ENCODE results near the gene FH.
A peak's percentile ranks its signal among the peaks of the same experiment; 100 is the strongest.

Gene FH

DNA sequence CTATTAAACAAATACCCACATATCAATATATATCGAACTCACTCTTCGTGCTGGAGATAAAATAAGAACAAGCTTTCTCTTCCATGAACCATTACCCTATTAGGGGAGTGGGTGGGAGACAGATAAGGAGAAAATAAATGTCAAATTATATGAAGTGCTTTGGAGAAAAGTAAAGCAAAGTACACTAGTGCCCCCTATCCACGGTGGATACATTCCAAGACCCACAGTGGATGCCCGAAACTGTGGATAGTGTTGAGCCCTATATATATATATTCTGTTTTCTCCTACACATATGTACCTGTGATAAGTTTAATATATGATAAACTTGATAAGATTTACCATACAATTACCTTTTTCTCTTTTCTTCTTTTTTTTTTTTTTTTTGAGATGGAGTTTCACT, 54.6 kb downstream of the FH start:
- no peaks in the 10 kb centered on the region for H3K36me3 ChIP-seq
- H3K9me3 ChIP-seq (ENCODE audit: severe bottlenecking): peaks cover 8% of the 10 kb centered on the region
- H3K27me3 ChIP-seq (ENCODE audit: insufficient read depth, low read depth, severe bottlenecking): no peaks in the 10 kb centered on the region
- no peak overlapping the region for H3K4me3 ChIP-seq (ENCODE audit: low read depth, low read length)
- DNase-seq: no peak
- H3K27ac ChIP-seq: no peak overlapping the region
- peak; percentile 37; the same call in 1 of the 2 replicates for TF ChIP-seq CTCF (IDR thresholded peaks at IDR 0.05; ENCODE audit: low read depth, low read length)

GRCh38 chr1:241462391-241462790, 57.2 kb downstream of the FH start:
- no peak for DNase-seq
- H3K27ac ChIP-seq: no peak overlapping the region
- peaks cover 8% of the 10 kb centered on the region for H3K9me3 ChIP-seq (ENCODE audit: severe bottlenecking)
- no peaks in the 10 kb centered on the region for H3K27me3 ChIP-seq (ENCODE audit: insufficient read depth, low read depth, severe bottlenecking)
- H3K36me3 ChIP-seq: no peaks in the 10 kb centered on the region
- no peak overlapping the region for H3K4me3 ChIP-seq (ENCODE audit: low read depth, low read length)
- TF ChIP-seq CTCF (IDR thresholded peaks at IDR 0.05; ENCODE audit: low read depth, low read length): no peak

GRCh38 chr1:241460098-241460873, 59.3 kb downstream of the FH start:
- Histone ChIP-seq H3K4me3 (ENCODE audit: low read depth, low read length) (no peak overlapping the region), H3K36me3 (no peaks in the 10 kb centered on the region), H3K27me3 (ENCODE audit: insufficient read depth, low read depth, severe bottlenecking) (no peaks in the 10 kb centered on the region), H3K27ac (no peak overlapping the region), H3K9me3 (ENCODE audit: severe bottlenecking) (peaks cover 8% of the 10 kb centered on the region)
- no peak for DNase-seq
- TF ChIP-seq CTCF (IDR thresholded peaks at IDR 0.05; ENCODE audit: low read depth, low read length): no peak

DNA sequence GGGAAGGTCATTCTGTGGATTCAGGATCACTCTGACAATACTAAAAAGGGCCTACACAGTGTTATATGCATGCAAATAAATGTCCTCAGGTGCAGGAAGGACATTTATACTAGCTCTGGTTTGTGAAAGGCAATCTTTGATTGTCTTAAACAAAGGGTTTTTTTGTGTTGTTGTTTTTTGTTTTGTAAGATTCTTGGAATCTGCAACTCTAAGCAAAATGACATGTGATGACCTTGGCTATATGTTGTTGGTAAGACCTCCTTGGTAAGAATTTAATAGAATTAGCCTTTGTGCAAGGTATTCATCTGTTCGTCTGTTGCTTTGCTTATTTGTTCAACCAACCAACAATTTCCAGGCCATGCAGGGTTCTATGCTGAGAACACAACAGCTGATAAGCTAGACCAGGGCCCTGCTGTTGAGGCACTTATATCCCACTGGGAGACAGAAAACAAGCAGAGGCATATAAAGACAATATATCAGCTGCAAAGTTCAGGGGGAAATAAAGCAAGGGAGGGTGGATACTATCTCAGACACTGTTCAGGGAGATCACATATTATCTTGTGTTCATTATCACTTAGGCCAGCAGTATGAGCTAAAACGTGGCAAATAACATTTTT, 60.3 kb downstream of the FH start:
- no peak for DNase-seq
- Histone ChIP-seq H3K9me3 (ENCODE audit: severe bottlenecking) (peaks cover 8% of the 10 kb centered on the region), H3K36me3 (no peaks in the 10 kb centered on the region), H3K27me3 (ENCODE audit: insufficient read depth, low read depth, severe bottlenecking) (no peaks in the 10 kb centered on the region), H3K4me3 (ENCODE audit: low read depth, low read length) (no peak overlapping the region), H3K27ac (no peak overlapping the region)
- TF ChIP-seq CTCF (IDR thresholded peaks at IDR 0.05; ENCODE audit: low read depth, low read length): no peak

DNA sequence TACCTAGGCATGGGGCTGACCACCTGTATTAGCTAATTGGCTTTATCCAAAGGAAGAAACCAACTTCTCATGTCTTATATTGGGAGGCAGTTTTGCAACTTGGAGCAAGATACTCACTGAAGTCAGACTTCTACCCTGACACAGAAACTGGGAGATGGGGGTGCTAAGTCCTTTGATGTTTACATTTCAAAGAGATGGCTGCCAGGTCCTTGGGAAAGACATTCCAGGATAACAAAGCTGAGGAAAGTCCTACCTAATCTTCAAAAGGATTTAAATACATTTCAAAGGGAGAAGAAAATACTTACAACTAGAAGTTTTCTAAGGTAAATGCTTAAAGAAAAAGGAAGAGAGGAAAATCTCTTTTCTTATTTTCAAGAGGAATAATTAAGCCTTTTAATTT, 62.1 kb downstream of the FH start:
- TF ChIP-seq CTCF (IDR thresholded peaks at IDR 0.05; ENCODE audit: low read depth, low read length): no peak
- Histone ChIP-seq H3K27me3 (ENCODE audit: insufficient read depth, low read depth, severe bottlenecking) (no peaks in the 10 kb centered on the region), H3K4me3 (ENCODE audit: low read depth, low read length) (no peak overlapping the region), H3K9me3 (ENCODE audit: severe bottlenecking) (no peaks in the 10 kb centered on the region), H3K36me3 (no peaks in the 10 kb centered on the region), H3K27ac (no peak overlapping the region)
- DNase-seq: no peak
